A673 (cell line): ENCODE measurements around the gene TGDS. TPM values are rescaled to one million over a fixed set of nuclear protein-coding genes. Genes with fewer than 3 reads are reported as not detected.

Experiments used
- BruUV-seq: library from RNA; stranded (reverse); fragments of 400-500 nt; replicated peaks from 2 replicates; lab custom pipeline; 2021; lab: Mats Ljungman, UMichigan
- CTCF ChIA-PET: fragments of 300-600 bp; sonication (Branson Sonifier 250); formaldehyde crosslinking; loops from one replicate; lab custom pipeline; 2022; ENCODE audit warnings: antibody characterized with exemption; lab: Charles Lee
- POLR2A ChIA-PET: fragments of 300-600 bp; sonication (Branson Sonifier 250); formaldehyde crosslinking; loops from one replicate; lab custom pipeline; 2022; ENCODE audit warnings: antibody characterized with exemption; ENCODE audit not compliant: low non-redundant PET; lab: Charles Lee
- DNase-seq: peaks from one replicate; pipeline ENCODE4 v3.0.0-alpha.2; 2015; ENCODE audit warnings: low spot score
- H3K27ac ChIP-seq: fragments of 200-600 bp; sonication (generic); 2 replicates; pipeline ENCODE4 v1.5.1; 2016; ENCODE audit warnings: mixed run types, low read depth, mild to moderate bottlenecking, mixed read lengths, antibody characterized with exemption, low read length; ENCODE audit not compliant: poor library complexity, severe bottlenecking
- H3K27me3 ChIP-seq: fragments of 200-600 bp; sonication (generic); replicated peaks from 2 replicates; pipeline ENCODE4 v1.6.1; 2017; ENCODE audit warnings: mixed run types, low read depth, mild to moderate bottlenecking, mixed read lengths, antibody characterized with exemption, low read length; ENCODE audit not compliant: insufficient read depth, poor library complexity
- H3K36me3 ChIP-seq: fragments of 200-600 bp; sonication (generic); 2 replicates; pipeline ENCODE4 v1.6.1; 2016; ENCODE audit warnings: mixed run types, mild to moderate bottlenecking, mixed read lengths, antibody characterized with exemption, low read length; ENCODE audit not compliant: insufficient read depth, poor library complexity, severe bottlenecking
- H3K4me1 ChIP-seq: fragments of 200-600 bp; sonication (generic); 2 replicates; pipeline ENCODE4 v1.6.1; 2017; ENCODE audit warnings: mixed run types, mild to moderate bottlenecking, mixed read lengths, antibody characterized with exemption, low read length; ENCODE audit not compliant: insufficient read depth, poor library complexity, severe bottlenecking
- H3K4me3 ChIP-seq: fragments of 200-600 bp; sonication (generic); 2 replicates; pipeline ENCODE4 v1.5.1; 2016; ENCODE audit warnings: low read depth, mixed run types, mild to moderate bottlenecking, mixed read lengths, low read length; ENCODE audit not compliant: poor library complexity, severe bottlenecking
- H3K9me3 ChIP-seq: fragments of 200-600 bp; sonication (generic); 2 replicates; pipeline ENCODE4 v1.6.1; 2016; ENCODE audit warnings: mixed run types, low read depth, mild to moderate bottlenecking, mixed read lengths, antibody characterized with exemption, low read length; ENCODE audit not compliant: poor library complexity, severe bottlenecking
- CTCF ChIP-seq: fragments of 300-800, 200-600 bp; sonication (generic); conservative IDR thresholded peaks from 2 replicates; pipeline ENCODE4 v1.5.1; 2017; ENCODE audit warnings: low read depth, mild to moderate bottlenecking, antibody characterized with exemption, low read length, moderate library complexity, mixed read lengths
- EZH2 ChIP-seq: fragments of 200-600 bp; sonication (generic); IDR thresholded peaks from 2 replicates; pipeline ENCODE4 v1.6.1; 2017; ENCODE audit warnings: borderline replicate concordance, low read depth, mild to moderate bottlenecking, mixed read lengths, antibody characterized with exemption, low read length; ENCODE audit not compliant: poor library complexity, severe bottlenecking
- intact Hi-C: fragments of 100-400 bp; cut with micrococcal nuclease; formaldehyde crosslinking; loops from one replicate; pipeline ENCODE4 v1.10.0; 2022; ENCODE audit not compliant: unreplicated experiment
- total RNA-seq: library from RNA; stranded (reverse); gene quantifications from 2 replicates; pipeline ENCODE4 v1.2.3, GENCODE V29; 2021

The TGDS gene
- total RNA-seq, 1 experiment from 2014 or later: 9.0 TPM

GRCh38 chr13:94620286-94620896 is 24.4 kb upstream of the TGDS start:
- TF ChIP-seq EZH2 (no peak), CTCF (peak; percentile 76)
- ChIA-PET CTCF (interaction anchor here (1.5 kb wide), 1 partner anchor 784 kb away, joined by 7 read pairs; no protein-coding TSS in a partner anchor), POLR2A (no interaction called here)
- Histone ChIP-seq H3K9me3 (no peaks in the 10 kb centered on the region), H3K4me1 (no peaks in the 10 kb centered on the region), H3K36me3 (peaks cover 20% of the 10 kb centered on the region), H3K27me3 (no peaks in the 10 kb centered on the region), H3K4me3 (no peak overlapping the region), H3K27ac (no peak overlapping the region)
- peak; percentile 38 for DNase-seq
- intact Hi-C loops: no loop called here
- no TSS peak for BruUV-seq

- ChIA-PET CTCF (interaction anchor here (0.8 to 2.3 kb wide), 3 partner anchors 68 to 183 kb away, joined by 3 to 19 read pairs (median 4); no protein-coding TSS in a partner anchor), POLR2A (no interaction called here)
- peak; percentile 55 for DNase-seq
- Histone ChIP-seq H3K27me3 (no peaks in the 10 kb centered on the region), H3K36me3 (peaks cover 16% of the 10 kb centered on the region), H3K4me1 (peaks cover 3% of the 10 kb centered on the region), H3K9me3 (no peaks in the 10 kb centered on the region), H3K4me3 (no peak overlapping the region), H3K27ac (no peak overlapping the region)
- BruUV-seq: no TSS peak
- TF ChIP-seq CTCF (peak; percentile 74), EZH2 (no peak)
- intact Hi-C loops: loop anchor here (1.0 kb wide), 1 partner anchor 182 kb away; no protein-coding TSS in a partner anchor
Observed at GRCh38 chr13:94617389-94618000, 21.5 kb upstream of the TGDS start.

- H3K4me3 ChIP-seq: no peak overlapping the region
- POLR2A ChIA-PET: no interaction called here
- no TSS peak for BruUV-seq
- H3K9me3 ChIP-seq: no peaks in the 10 kb centered on the region
- no peak for DNase-seq
- no peak for TF ChIP-seq EZH2
- TF ChIP-seq CTCF: no peak
- CTCF ChIA-PET: no interaction called here
- intact Hi-C loops: no loop called here
- H3K27me3 ChIP-seq: no peaks in the 10 kb centered on the region
- H3K27ac ChIP-seq: no peak overlapping the region
- peaks cover 3% of the 10 kb centered on the region for H3K4me1 ChIP-seq
- peaks cover 10% of the 10 kb centered on the region for H3K36me3 ChIP-seq
Observed at GRCh38 chr13:94613051-94613450, 17.1 kb upstream of the TGDS start.
